T1000 (cell line): ENCODE results near the gene VSX2.

Experiments used
- DNase-seq: peaks from one replicate; lab custom pipeline; 2025; ENCODE audit warnings: mixed read lengths; lab: John Stamatoyannopoulos, UW

Gene VSX2

DNA sequence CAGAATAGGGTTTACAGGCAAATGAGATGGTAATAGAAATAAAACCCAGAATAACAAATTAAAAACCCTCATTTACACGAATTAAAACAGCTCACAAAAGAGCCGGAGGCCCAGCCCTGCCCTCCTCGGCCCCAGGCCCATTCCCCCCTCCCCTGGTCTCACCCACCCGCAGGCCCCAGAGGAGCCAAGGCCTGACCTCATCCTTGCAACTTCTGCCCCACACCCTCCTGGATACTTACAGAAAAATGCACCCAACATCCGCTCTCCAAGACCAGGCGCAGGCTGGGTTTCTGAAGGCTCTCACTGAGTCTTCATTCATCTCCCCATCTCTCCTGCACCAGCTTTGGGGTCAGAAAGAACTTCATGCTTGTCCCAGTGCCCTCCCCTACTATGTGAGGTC is 16.2 kb upstream of the VSX2 start:
- no peak for DNase-seq

- DNase-seq: no peak
Observed at GRCh38 chr14:74231784-74232183, 7.5 kb upstream of the VSX2 start.

DNA sequence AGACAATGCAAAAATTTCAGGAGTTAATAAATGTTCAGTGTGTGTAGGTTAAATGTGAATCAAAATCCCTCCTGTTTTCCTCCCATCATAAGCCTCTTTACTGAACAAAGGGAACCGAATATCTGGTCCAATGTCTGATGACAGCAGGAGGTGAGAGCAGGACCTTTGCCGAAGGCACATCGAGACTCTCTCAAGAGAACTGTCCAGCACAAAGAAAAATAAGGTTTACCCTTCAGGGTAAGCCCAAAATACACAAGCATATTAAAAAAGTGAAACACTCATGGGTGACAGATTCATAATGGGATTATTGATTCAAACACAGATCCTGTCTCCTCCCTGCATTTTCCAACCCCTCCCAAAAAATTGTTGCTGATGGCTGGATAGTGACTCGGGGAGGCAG is 4.2 kb upstream of the VSX2 start:
- no peak for DNase-seq

- DNase-seq: no peak
Observed at GRCh38 chr14:74237441-74237840, 1.8 kb upstream of the VSX2 start.

GRCh38 chr14:74239848-74240793 is 872 bp downstream of the VSX2 start:
- DNase-seq: no peak

DNA sequence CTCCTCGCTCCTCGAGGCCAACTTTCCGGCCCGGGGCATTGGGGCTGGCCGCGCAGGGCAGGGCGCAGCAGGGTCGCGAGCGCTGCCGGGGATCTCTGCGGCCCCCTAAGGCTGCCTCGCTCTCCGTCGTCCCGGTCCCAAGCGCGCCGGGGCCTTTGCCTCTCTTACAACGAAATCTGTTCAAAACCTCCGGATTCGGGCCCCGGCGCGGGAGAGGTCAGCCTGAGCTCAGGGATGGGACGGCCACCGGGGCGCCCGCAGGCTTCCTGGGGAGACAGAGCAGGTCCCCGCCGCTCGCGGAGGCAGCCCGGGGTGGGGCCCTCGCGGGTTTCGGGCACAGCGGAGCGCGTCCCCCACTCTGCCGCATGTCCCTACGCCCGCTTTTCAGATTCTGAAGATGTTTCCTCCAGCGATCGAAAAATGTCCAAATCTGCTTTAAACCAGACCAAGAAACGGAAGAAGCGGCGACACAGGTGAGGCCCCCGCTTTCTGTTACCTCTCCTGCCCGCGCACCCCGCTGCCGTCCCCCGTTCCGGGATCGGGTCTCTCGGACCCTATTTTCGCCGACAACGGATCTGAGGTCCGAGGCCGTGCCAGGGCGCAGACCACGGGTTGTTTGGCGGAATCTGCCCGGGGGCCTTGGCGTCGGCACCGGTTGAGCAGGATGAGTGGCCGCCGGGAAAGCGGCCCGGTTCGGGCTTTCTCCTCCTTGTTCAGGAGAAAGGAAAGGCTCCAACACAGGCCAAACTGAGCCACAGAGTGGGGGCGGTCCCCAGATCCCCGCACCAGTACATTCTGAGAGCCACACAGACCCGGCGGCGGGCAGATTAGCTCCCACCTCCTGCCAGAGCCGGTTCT is 1.8 kb downstream of the VSX2 start:
- DNase-seq: no peak

GRCh38 chr14:74241652-74242017 is 2.4 kb downstream of the VSX2 start:
- no peak for DNase-seq

DNA sequence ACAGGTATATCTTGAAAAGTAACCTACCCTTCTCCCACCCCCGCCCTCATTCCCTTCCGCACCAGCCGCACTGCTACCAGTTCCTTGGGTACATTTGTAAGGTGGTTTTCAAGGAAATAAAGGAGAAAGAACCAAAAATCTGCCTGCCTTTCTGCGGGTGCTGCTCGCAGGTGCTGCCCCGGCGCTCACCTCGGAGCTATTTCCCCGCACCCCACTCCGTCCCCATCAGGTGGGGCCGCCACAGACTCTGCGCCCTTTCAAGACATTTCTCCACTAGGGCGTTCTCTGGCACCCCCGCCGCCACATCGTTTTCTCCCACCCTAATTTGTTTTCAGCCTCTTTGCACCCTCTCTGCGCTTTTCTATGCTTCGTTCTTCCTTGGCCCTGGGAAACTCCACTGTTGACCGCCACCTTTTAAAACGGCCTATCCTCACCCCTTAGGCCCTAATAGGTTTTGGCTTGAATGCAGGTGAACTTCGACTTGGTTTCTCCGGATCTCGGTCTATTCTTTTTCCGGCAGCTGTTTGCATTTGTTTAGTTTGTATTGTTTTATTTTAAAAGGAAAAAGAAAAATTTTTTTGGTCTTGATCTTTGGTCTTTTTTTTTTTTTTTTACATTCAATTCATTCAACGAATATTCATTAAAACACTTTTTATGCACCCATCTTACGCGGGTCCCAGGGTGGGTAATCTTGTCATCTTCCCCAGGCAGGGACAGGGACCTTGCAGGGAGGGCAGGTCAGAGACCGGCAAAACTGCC is 3.0 kb downstream of the VSX2 start:
- DNase-seq: no peak

- no peak for DNase-seq
Observed at GRCh38 chr14:74242780-74243042, 3.5 kb downstream of the VSX2 start.

- DNase-seq: no peak
Observed at GRCh38 chr14:74243051-74243450, 3.8 kb downstream of the VSX2 start.

DNA sequence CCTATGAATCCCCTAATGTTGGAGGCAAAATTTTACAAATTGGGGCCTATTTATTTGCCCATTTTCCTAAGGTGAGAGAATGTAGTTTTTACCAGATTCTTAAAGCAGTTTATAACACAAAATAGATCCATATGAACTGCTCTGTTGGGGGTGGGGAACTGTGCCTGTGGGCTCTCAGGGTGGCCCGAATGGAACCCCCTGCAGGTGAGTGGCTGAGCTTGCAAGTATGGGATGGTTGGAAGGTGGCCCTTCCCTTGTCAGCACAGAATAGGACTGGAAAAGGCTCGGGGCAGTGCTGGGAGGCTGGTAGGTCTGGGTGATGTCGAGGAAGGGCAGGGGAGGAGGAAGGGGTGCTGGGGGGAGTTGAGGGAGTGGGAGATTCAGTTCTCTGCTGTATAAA is 4.9 kb downstream of the VSX2 start:
- DNase-seq: no peak

GRCh38 chr14:74245292-74245691 is 6.0 kb downstream of the VSX2 start:
- DNase-seq: no peak

DNA sequence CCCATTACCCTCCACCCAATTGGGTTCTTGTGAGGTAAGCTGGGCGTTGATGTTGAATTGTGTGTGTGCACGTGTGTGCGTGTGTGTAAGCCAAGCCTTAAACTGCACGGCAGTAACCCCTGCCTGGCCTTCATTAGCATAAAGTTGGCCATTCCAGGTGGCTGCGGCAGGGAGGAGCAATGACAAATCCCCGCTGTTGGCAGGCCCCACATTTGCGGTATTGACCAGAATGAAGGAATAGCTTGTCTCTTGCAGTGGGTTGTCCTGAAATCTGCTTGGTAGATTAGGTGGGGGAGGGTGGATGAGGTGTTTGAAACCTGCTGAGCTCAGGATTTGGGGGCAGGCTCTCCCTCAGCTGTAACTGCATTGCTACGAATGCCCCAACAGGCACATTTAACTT is 7.3 kb downstream of the VSX2 start:
- no peak for DNase-seq

DNA sequence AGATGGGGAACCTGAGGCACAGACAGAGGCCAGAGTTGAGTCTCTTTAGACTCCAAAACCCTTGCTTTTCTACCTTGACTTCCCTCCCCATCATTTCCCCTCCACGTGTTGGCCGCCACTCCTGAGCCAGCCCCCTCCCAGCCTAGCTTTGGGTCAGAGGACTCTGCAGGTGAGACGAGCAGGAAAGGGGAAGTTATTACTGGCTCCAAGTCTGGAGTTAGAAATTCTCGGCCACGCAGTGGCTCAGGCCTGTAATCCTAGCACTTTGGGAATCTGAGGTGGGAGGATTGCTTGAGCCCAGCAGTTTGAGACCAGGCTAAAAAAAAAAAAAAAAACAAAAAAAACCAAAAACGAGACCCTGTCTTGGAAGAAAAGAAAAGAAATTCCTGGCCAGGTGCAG is 8.8 kb downstream of the VSX2 start:
- no peak for DNase-seq

- no peak for DNase-seq
Observed at GRCh38 chr14:74249433-74250375, 10.5 kb downstream of the VSX2 start.

DNA sequence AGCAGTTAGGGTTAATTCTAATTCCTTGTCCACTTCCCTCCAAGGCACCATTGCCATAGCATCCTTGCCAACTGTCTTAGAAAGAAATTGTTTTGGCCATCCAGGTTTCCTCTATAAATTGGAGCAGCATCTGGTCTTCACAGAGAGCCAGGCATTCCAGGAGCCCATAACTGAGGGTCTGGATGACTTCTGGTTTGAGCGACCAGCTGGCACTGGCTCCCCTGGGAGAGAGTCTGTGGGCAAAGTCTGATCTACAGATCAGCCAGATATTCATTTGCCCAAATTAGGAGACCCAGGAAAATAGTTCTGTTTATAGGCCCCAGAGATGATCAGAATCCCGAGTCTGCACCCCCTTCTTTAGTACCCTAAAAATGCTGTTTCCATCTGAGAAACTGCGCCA is 16.0 kb downstream of the VSX2 start:
- DNase-seq: no peak

GRCh38 chr14:74257078-74257940 is 18.1 kb downstream of the VSX2 start:
- DNase-seq: peak; percentile 55

DNA sequence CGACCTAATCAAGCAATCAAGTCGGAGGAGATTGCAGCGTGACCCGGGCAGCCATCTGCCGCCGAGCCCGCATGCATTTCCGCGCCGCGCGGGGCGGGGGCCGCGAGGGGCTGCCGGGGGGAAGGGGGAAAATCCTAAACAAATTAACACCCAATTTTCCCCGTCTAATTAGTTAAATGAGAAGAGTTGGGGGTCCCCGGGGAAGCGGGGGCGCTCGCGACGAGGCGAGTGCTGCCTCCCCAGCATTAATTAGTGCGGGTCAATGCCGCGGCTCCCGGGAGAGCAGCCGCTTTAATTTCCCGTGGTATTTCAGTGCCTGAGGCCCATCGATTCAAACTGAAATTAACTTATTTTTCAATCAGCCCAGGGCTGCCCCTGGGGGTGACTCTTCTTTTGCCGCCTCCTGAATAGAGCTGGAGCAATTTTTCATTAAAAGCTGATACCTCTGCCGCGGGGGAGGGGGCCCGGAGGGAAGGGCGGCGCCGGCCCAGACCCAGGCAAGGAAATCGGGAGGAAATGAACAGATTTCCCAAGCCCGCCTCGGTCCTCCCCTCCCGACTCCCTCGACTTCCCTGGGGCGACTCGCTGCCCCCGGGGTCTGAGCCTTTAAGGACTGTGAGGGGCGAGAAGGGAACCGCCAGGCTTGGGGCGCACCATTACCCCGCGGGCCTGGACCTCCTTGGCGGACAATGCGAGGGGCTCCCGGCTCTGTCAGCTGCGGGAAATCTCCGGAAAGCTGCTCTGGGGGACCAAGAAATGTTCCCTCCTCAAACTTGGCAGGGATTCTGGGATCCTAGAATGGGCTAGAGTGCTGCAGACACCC is 18.9 kb downstream of the VSX2 start:
- DNase-seq: no peak

- DNase-seq: no peak
Observed at GRCh38 chr14:74258764-74259035, 19.5 kb downstream of the VSX2 start.

- no peak for DNase-seq
Observed at GRCh38 chr14:74259513-74259912, 20.3 kb downstream of the VSX2 start.
